ENCODE measurements around the gene SFMBT2.

DNA sequence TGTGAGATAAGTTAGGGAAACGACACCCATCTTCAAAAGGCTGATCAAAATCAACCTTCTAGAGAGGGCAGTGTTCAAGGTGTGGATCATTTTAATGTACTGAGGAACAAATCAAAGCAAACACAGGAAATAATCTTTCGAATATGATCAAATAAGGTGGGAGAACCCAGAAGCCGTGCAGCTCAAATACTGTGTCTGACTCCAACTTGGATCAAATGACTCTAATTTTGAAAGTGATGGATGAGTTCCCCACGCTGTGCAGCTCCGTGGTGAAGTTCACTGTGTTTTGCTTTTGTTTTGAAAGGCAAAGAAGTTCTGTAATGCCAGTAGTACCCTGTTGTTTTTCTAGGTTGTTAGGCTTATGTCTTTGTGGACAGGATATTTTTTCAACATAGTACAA lies 250.9 kb downstream of the SFMBT2 start:
- TF ChIP-seq ZNF274 (IDR thresholded peaks at IDR 0.05; ENCODE audit: low read depth, low read length) (no peak), YY1 (IDR thresholded peaks at IDR 0.05; ENCODE audit: insufficient read depth, insufficient read length) (no peak), SUZ12 (IDR thresholded peaks at IDR 0.05; ENCODE audit: extremely low read depth, insufficient read depth, insufficient read length) (no peak)

Measured in NT2/D1 (cell line).